Measurements from ENCODE around the gene BSG. TPM values are rescaled to one million over a fixed set of nuclear protein-coding genes. Genes with fewer than 3 reads are reported as not detected.
"Not testable (repeated sequence)": the region's sequence is repeated elsewhere in the genome, so short reads cannot be mapped to it uniquely, and the experiment has no call there.

Gene BSG
- total RNA-seq, 2 donors from 2014 or later, result 557 to 1,261 TPM

DNA sequence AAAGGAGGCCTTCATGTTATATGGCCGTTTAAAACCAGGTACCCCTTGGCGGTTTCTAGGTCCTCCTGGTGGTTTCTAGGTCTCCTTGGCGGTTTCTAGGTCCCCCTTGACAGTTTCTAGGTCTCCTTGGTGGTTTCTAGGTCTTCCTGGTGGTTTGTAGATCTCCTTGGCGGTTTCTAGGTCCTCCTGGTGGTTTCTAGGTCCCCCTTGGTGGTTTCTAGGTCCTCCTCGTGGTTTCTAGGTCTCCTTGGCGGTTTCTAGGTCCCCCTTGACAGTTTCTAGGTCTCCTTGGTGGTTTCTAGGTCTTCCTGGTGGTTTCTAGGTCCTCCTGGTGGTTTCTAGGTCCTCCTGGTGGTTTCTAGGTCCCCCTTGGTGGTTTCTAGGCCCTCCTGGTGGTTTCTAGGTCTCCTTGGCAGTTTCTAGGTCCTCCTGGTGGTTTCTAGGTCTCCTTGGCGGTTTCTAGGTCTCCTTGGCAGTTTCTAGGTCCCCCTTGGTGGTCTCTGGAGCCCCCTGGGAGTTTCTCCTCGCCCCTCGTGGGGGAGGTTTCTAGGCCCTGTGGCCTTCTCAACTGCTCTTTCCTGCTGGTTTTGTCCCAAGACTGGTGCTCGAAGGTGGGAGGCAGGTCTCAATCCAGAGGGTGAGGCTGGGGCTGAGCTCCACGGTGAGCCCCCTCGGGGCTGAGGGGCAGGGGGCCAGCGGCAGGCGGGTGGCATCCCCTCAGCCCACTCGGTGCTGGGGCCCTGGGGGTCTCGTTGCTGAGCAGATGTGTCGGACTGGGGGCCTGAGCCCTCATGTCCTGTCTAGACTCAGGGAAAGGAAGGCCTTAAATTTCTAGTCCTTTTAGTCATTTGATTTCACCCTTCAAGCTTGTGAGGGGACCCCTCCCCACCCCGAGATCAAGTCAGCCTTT lies 25.3 kb downstream of the BSG start:
- no peak for DNase-seq (ENCODE audit: low spot score)
- no peak overlapping the region for H3K4me3 ChIP-seq
- H3K4me1 ChIP-seq (replicated peaks), result no peaks in the 10 kb centered on the region
- intact Hi-C loops (cut with DNase I), result no loop called here
- H3K27ac ChIP-seq, result no peak overlapping the region
- no peaks in the 10 kb centered on the region for H3K9me3 ChIP-seq
- TF ChIP-seq, protein P1, sequence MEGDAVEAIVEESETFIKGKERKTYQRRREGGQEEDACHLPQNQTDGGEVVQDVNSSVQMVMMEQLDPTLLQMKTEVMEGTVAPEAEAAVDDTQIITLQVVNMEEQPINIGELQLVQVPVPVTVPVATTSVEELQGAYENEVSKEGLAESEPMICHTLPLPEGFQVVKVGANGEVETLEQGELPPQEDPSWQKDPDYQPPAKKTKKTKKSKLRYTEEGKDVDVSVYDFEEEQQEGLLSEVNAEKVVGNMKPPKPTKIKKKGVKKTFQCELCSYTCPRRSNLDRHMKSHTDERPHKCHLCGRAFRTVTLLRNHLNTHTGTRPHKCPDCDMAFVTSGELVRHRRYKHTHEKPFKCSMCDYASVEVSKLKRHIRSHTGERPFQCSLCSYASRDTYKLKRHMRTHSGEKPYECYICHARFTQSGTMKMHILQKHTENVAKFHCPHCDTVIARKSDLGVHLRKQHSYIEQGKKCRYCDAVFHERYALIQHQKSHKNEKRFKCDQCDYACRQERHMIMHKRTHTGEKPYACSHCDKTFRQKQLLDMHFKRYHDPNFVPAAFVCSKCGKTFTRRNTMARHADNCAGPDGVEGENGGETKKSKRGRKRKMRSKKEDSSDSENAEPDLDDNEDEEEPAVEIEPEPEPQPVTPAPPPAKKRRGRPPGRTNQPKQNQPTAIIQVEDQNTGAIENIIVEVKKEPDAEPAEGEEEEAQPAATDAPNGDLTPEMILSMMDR (IDR thresholded peaks at IDR 0.05), result no peak
- no peak for TF ChIP-seq POLR2AphosphoS5 (IDR thresholded peaks at IDR 0.05)
- TF ChIP-seq POLR2A (IDR thresholded peaks at IDR 0.05), result no peak
- H3K36me3 ChIP-seq, result no peaks in the 10 kb centered on the region
- no peaks in the 10 kb centered on the region for H3K27me3 ChIP-seq (replicated peaks; ENCODE audit: insufficient read depth)
- 81% methylated on average over 18 of the region's 18 CpGs for WGBS

DNA sequence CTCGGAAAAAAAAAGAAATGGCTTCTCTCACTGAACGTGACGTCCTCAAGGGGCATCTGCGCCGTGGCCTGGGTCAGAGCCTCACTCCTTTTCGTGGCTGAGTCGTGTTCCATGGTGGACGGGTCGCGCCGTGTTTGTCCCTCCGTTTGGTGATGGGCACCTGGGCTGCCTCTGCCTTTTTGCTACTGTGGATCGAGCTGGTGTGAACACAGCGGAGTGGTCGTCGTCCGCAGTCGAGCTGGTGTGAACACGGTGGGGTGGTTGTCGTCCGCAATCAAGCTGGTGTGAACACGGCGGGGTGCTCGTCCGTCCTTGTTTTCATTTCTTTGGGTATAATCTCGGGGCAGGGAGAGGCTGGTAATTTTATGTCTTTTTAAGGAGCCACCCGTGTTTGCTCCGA lies 28.9 kb downstream of the BSG start:
- DNase-seq (ENCODE audit: low spot score), result no peak
- Histone ChIP-seq H3K27me3 (replicated peaks; ENCODE audit: insufficient read depth) (no peaks in the 10 kb centered on the region), H3K4me3 (no peak overlapping the region), H3K9me3 (no peaks in the 10 kb centered on the region), H3K36me3 (no peaks in the 10 kb centered on the region), H3K27ac (no peak overlapping the region), H3K4me1 (replicated peaks) (no peaks in the 10 kb centered on the region)
- TF ChIP-seq POLR2A (IDR thresholded peaks at IDR 0.05), result no peak
- TF ChIP-seq, protein P1 (IDR thresholded peaks at IDR 0.05), result no peak
- WGBS, result 88% methylated on average over 28 of the region's 28 CpGs
- intact Hi-C loops (cut with DNase I), result no loop called here

DNA sequence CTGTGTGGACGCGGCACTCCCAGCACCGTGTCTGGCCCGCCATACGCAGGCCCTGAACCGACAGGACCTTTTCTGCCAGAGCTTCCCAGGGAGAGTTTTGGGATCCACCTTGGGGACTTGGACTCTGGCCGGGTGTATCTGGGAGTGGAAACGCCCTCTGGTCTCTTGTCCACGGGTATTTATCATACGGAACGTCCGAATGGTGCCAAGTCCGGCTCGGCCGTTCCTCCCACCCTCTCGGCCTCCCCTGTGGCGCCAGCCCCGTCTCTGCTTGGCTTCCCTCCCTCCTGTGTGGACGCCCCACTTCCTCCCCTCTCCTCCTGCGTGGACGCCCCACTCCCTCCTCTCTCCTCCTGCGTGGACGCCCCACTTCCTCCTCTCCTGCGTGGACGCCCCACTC lies 29.4 kb downstream of the BSG start:
- no peaks in the 10 kb centered on the region for H3K9me3 ChIP-seq
- H3K36me3 ChIP-seq, result no peaks in the 10 kb centered on the region
- no peaks in the 10 kb centered on the region for H3K4me1 ChIP-seq (replicated peaks)
- no peak overlapping the region for H3K4me3 ChIP-seq
- TF ChIP-seq POLR2A (IDR thresholded peaks at IDR 0.05) (no peak), POLR2AphosphoS5 (IDR thresholded peaks at IDR 0.05) (no peak)
- TF ChIP-seq, protein P1 (IDR thresholded peaks at IDR 0.05), result no peak
- H3K27me3 ChIP-seq (replicated peaks; ENCODE audit: insufficient read depth), result no peaks in the 10 kb centered on the region
- DNase-seq (ENCODE audit: low spot score), result no peak
- 90% methylated on average over 25 of the region's 25 CpGs for WGBS
- H3K27ac ChIP-seq, result no peak overlapping the region
- intact Hi-C loops (cut with DNase I), result no loop called here

DNA sequence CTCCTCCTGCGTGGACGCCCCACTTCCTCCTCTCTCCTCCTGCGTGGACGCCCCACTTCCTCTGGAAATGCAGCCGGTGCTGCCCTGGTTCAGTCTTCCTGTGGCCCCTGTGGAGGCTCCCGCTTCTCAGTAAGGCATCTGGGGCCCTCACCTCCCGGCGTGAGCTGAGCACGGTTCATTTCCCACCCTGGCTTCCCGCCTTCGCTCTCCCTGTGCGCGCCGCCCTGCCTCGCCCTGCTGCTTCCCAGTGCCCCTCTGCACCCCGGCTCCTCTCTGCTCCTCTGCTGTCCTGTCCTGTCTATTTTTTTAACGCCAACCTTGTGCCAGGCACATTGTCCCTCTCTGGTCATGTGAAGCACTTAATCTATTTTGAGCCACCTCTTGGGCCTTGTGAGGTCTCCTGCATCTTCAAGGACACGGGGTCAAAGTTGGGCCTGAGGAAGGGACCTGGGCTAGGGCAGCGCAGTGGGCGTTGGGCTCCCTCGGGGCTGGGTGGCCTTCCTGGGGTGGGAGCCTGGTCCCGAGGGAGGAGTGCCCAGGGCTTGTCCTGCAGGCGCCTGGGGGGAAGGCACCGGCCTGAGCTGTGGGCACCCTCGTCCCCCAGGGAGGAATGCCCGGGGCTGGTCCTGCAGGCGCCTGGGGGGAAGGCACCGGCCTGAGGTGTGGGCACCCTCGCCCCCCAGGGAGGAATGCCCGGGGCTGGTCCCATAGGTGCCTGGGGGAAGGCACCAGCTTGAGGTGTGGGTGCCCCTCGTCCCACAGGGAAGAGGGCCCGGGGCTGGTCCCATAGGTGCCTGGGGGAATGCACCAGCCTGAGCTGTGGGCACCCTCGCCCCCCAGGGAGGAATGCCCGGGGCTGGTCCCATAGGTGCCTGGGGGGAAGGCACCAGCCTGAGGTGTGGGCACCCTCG lies 30.2 kb downstream of the BSG start:
- H3K27ac ChIP-seq, result no peak overlapping the region
- intact Hi-C loops (cut with DNase I), result no loop called here
- 79% methylated on average over 35 of the region's 35 CpGs for WGBS

DNA sequence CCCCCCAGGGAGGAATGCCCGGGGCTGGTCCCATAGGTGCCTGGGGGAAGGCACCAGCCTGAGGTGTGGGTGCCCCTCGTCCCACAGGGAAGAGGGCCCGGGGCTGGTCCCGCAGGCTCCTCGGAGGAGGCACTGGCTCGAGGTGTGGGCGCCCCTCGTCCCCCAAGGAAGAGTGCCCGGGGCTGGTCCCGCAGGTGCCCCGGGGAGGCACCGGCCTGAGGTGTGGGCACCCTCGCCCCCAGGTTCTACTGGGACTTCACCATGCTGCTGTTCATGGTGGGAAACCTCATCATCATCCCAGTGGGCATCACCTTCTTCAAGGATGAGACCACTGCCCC lies 30.9 kb downstream of the BSG start:
- 78% methylated on average over 12 of the region's 13 CpGs for WGBS
- H3K4me3 ChIP-seq; intact Hi-C loops (cut with DNase I); H3K9me3 ChIP-seq; H3K36me3 ChIP-seq; DNase-seq (ENCODE audit: low spot score); H3K4me1 ChIP-seq (replicated peaks); H3K27me3 ChIP-seq (replicated peaks; ENCODE audit: insufficient read depth); H3K27ac ChIP-seq: not testable (repeated sequence)

More for the DNA sequence above, 30.2 kb downstream of the BSG start:
- Histone ChIP-seq H3K27me3 (replicated peaks; ENCODE audit: insufficient read depth) (no peaks in the 10 kb centered on the region), H3K36me3 (no peaks in the 10 kb centered on the region), H3K9me3 (no peaks in the 10 kb centered on the region), H3K4me1 (replicated peaks) (no peaks in the 10 kb centered on the region), H3K4me3 (no peak overlapping the region)
- TF ChIP-seq, protein P1 (IDR thresholded peaks at IDR 0.05), result no peak
- TF ChIP-seq POLR2A (IDR thresholded peaks at IDR 0.05) (no peak), POLR2AphosphoS5 (IDR thresholded peaks at IDR 0.05) (no peak)
- DNase-seq (ENCODE audit: low spot score), result no peak

DNA sequence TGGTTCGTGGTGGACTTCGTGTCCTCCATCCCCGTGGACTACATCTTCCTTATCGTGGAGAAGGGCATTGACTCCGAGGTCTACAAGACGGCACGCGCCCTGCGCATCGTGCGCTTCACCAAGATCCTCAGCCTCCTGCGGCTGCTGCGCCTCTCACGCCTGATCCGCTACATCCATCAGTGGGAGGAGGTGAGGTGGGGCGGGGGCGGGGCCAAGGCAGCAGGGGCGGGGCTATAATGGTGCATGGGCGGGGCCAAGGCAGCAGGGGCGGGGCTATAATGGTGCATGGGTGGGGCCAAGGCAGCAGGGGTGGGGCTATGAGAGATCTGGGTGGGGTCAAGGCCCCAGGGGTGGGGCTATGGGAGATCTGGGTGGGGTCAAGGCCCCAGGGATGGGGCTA lies 31.4 kb downstream of the BSG start:
- H3K4me1 ChIP-seq (replicated peaks); DNase-seq (ENCODE audit: low spot score); H3K27me3 ChIP-seq (replicated peaks; ENCODE audit: insufficient read depth); intact Hi-C loops (cut with DNase I); H3K36me3 ChIP-seq; H3K4me3 ChIP-seq; H3K27ac ChIP-seq; H3K9me3 ChIP-seq: not testable (repeated sequence)
- 93% methylated on average over 16 of the region's 20 CpGs for WGBS

Data from prostate gland (tissue), 2 donors.